Activated CD4-positive, alpha-beta T cell treated with anti-CD3 and anti-CD28 coated beads, Interleukin-2, amount 10 ng/mL, durations not matched to agents 24 days and 14 days (primary cell): ENCODE data around the gene GMEB2. TPM values are rescaled to one million over a fixed set of nuclear protein-coding genes. Genes with fewer than 3 reads are reported as not detected.

ENCODE experiments used
- DNase-seq: peaks from one replicate; pipeline ENCODE4 v3.0.0; 2022
- H3K27ac Mint-ChIP-seq: one replicate; pipeline ENCODE4 v1.8.0; 2022; ENCODE audit warnings: mild to moderate bottlenecking, mixed read lengths
- H3K27me3 Mint-ChIP-seq: one replicate; pipeline ENCODE4 v1.8.0; 2022; ENCODE audit warnings: mixed read lengths
- H3K36me3 Mint-ChIP-seq: one replicate; pipeline ENCODE4 v1.8.0; 2022; ENCODE audit warnings: low read depth, mild to moderate bottlenecking, mixed read lengths
- H3K4me1 Mint-ChIP-seq: one replicate; pipeline ENCODE4 v1.8.0; 2021; ENCODE audit warnings: mixed read lengths
- H3K4me3 Mint-ChIP-seq: one replicate; pipeline ENCODE4 v1.8.0; 2022; ENCODE audit warnings: mild to moderate bottlenecking, moderate library complexity, mixed read lengths
- H3K9me3 Mint-ChIP-seq: one replicate; pipeline ENCODE4 v1.8.0; 2021; ENCODE audit warnings: mixed read lengths
- intact Hi-C: fragments of 100-400 bp; cut with micrococcal nuclease; formaldehyde crosslinking; loops from one replicate; pipeline ENCODE4 v1.15.1; 2023
- total RNA-seq: library from RNA; stranded (reverse); gene quantifications from 2 replicates; pipeline ENCODE4 v1.2.3, GENCODE V29; 2022

Gene GMEB2
- total RNA-seq, 1 donor from 2014 or later: 13.9 TPM

DNA sequence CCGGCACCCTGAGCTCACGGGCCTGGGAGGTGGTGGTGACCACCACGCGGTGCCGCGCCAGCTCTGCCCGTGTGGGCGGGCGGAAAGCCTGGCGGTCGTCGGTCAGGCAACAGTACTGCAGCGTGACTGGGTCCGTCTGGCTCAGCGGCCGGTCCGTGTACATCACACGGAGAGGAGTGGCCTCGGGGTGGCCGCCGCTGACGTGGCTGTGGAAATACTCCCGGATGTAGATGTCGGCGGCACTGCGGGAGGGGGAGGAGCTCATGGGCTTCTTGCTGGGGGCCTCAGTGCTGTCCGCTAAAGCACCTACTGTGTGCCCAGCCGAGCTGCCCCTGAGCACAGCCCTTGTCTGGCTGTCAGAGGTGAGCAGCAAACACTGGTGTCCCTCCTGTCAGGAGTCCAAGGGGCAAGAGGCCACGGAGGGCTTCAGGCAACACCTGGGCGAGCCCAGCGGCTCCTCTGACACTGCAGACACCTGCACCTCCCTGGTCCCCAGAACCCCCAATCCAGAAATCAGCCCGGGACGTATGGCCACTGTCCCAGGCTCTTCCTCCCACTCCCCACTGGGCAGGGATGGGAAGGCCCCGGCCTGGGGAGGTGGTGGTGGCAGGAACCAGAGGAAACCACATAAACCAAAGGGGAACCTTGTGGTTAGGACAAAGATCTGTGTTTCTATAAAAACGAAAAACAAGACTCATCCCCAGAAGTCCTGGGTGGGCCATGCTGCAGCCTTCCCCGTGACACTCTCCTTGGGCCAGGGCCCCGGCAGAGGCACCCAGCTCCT, 59.3 kb downstream of the GMEB2 start:
- peak overlapping the region; percentile 76 for H3K4me3 Mint-ChIP-seq
- intact Hi-C loops: no loop called here

DNA sequence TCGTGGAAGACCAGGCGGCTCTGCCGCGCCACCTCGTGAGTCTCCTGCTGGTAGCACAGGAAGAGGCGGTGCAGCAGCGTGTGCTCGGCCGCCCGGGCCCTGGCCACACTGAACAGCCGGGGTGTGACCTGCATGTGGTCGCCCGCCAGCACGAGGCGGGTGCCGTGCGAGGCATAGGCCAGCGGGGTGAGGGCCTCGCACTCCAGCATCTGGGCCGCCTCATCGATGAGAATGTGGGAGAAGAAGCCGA, 59.8 kb downstream of the GMEB2 start:
- DNase-seq: no peak
- Mint-ChIP-seq H3K4me3 (no peak overlapping the region), H3K36me3 (peaks cover 18% of the 10 kb centered on the region), H3K4me1 (peaks cover 19% of the 10 kb centered on the region), H3K27ac (no peak overlapping the region), H3K9me3 (no peaks in the 10 kb centered on the region), H3K27me3 (no peaks in the 10 kb centered on the region)
- intact Hi-C loops: no loop called here

More for the DNA sequence above, 59.3 kb downstream of the GMEB2 start:
- peaks cover 19% of the 10 kb centered on the region for H3K4me1 Mint-ChIP-seq
- H3K27me3 Mint-ChIP-seq: no peaks in the 10 kb centered on the region
- peaks cover 18% of the 10 kb centered on the region for H3K36me3 Mint-ChIP-seq
- H3K27ac Mint-ChIP-seq: peak overlapping the region; percentile 72
- peak; percentile 87 for DNase-seq
- no peaks in the 10 kb centered on the region for H3K9me3 Mint-ChIP-seq

DNA sequence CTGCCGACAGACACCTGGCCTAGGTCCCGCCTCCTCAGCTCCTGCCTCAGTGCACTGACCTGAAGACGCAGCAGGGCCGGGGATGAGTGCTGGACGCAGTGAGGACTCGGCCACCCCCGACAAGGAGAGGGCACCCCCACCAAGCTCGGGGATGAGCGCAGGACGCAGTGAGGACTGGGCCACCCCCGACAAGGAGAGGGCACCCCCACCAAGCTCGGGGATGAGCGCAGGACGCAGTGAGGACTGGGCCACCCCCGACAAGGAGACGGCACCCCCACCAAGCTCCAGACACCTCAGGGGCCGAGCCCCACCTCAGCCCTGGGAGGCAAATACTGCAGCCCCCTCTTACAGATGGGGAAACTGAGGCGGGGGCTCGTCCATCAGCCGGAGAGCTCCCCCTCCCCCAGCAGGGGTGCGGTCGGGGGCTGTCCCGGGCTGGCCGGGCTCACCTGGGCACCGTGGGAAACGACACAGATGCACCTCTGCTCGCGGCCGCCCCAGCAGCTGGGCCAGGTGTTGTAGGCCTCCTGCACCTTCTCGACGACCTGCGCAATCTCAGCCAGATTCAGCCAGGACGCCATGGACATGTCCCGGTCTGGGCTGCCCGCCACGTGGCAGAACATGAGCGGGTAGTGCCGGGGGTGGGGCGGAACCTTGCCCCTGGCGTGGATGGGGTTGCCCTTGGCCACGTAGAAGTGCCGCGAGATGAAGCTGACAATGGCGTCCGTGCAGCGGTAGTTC, 60.3 kb downstream of the GMEB2 start:
- H3K4me1 Mint-ChIP-seq: peaks cover 19% of the 10 kb centered on the region
- H3K4me3 Mint-ChIP-seq: no peak overlapping the region
- no peaks in the 10 kb centered on the region for H3K27me3 Mint-ChIP-seq
- H3K27ac Mint-ChIP-seq: no peak overlapping the region
- H3K9me3 Mint-ChIP-seq: no peaks in the 10 kb centered on the region
- intact Hi-C loops: no loop called here
- no peak for DNase-seq
- peaks cover 18% of the 10 kb centered on the region for H3K36me3 Mint-ChIP-seq

DNA sequence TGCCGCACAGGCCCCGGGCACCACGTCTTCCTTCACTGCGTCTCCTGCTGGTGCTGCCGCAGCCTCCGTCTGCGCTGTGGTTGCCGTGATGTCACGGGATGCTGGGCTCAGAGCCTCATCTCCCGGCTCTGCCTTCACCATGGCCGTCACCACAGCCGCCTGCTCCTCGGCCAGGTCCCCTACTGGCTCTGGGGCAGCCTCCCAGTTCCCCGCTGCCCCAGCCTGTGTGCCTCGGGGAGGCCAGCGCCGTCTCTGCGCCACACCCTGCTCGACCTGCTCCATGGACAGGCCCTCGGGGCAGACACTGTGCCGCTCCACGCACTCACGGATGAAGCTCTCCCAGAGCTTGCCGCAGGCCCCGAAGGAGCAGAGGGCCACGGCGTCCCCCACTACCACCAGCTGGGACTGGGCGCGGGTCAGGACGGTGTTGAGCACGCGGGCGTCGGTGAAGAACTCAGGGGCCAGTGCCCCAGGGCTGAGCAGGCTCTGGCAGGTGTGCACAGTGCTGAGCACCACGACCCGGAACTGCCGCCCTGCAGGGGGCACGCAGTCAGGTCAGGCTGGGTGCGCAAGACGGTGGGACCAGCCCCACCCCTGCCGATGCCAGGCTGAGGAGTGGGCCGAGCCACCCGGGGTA, 61.1 kb downstream of the GMEB2 start:
- no peaks in the 10 kb centered on the region for H3K27me3 Mint-ChIP-seq
- no peak overlapping the region for H3K27ac Mint-ChIP-seq
- no peaks in the 10 kb centered on the region for H3K9me3 Mint-ChIP-seq
- H3K4me1 Mint-ChIP-seq: peaks cover 19% of the 10 kb centered on the region
- DNase-seq: no peak
- H3K4me3 Mint-ChIP-seq: no peak overlapping the region
- intact Hi-C loops: no loop called here
- H3K36me3 Mint-ChIP-seq: peaks cover 20% of the 10 kb centered on the region

DNA sequence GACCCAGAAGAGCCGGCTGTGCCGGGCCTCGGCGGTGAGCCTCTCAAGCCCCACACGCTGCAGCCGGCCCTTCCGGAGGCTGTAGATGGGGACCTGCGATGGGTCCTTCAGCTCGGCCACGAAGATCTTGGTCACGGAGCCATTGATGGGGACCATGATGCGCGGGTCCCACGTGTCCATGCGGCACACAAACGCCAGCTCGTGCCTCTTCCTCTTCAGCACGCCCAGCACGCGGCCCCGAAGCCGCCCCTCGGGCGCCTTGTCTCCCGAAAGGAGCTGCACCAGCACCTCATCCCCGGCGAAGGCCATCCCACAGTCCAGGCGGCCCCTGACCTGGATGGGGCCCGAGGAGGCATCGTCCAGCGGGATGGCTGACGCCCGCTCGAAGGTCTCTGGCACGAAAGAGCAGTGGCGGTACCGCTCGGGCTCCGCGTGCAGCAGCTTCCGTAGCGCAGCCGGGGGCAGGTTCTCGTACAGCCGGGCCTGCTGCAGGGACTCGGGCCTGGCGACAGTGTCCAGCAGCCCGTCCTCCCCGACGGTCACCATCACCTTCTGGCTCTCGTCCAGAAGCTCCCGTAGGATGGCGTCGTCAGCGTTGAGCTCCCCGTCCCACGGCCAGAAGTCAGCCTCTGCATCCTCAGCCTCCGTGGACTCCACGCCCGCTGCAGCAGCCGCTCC, 61.7 kb downstream of the GMEB2 start:
- peaks cover 24% of the 10 kb centered on the region for H3K36me3 Mint-ChIP-seq
- H3K27me3 Mint-ChIP-seq: no peaks in the 10 kb centered on the region
- H3K4me1 Mint-ChIP-seq: peaks cover 19% of the 10 kb centered on the region
- no peak overlapping the region for H3K4me3 Mint-ChIP-seq
- H3K9me3 Mint-ChIP-seq: no peaks in the 10 kb centered on the region
- intact Hi-C loops: no loop called here
- H3K27ac Mint-ChIP-seq: no peak overlapping the region
- no peak for DNase-seq

DNA sequence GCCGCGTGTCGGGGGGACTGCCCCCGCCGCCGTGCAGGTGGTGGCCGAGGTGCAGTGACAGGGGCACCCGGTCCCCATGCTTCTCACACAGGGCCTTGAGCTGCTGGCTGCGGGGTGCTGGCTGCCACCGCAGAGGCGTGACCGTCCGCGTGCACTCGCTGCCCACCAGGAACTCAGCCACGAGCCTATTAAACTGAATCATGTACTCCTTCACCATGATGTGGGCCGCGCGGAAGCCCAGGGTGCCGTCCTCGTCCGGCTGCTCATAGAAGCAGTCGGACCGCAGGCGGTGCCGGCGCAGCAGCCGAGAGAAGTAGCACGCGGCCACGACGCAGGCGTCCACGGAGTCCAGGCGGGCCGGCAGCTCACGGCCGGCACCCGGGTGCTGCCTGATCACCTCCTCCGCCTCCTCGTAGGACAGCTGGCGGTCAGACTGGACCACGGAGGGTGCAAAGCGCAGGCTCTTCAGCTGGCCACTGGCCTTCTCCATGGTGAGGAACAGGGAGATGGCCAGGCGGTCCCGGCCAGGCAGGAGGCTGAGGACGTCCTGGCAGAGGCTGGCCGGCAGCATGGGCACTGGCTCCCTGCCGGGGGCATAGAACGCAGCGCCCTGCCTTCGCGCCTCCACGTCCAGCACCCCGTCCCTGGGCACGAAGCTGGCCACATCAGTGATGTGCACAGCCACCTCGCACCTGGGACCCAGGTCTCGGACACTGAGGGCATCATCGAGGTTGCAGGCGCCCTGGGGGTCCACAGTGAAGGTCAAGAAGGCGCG, 62.7 kb downstream of the GMEB2 start:
- Mint-ChIP-seq H3K27ac (no peak overlapping the region), H3K4me3 (no peak overlapping the region), H3K36me3 (peaks cover 21% of the 10 kb centered on the region), H3K4me1 (peaks cover 14% of the 10 kb centered on the region), H3K27me3 (no peaks in the 10 kb centered on the region), H3K9me3 (no peaks in the 10 kb centered on the region)
- intact Hi-C loops: no loop called here
- no peak for DNase-seq

DNA sequence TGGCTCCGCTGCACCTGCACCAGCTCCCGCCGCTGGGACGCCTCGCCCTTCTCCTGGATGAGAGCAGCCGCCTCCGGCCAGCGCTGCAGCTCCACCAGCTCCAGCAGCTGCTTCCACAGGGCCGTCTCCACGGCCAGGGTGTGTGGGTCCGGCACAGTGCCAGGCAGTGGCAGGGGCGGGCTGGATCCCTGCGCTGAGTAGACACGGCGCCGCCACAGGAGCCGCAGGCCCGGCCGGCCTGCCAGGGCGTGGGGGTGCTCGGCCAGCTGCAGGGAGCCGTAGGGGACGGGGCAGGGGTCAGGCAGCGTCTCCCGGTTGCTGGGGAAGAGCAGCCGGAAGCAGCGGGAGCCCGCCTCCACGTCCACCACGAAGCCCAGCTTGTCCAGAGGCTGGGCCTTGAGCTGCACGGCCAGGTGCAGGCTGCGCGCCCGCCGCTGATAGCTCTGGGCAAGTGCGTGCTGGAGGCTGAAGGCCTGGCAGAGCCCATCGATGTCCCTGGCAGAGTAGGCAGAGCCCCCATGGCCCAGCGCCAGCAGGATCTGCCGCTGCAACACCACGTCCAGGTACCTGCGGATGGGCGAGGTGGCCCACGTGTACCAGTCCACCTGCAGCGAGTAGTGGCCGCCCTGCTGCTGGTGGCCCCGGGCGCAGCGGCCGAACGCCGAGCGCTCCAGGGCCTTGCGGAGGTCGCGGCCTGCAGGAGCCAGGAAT, 63.5 kb downstream of the GMEB2 start:
- Mint-ChIP-seq H3K36me3 (peaks cover 24% of the 10 kb centered on the region), H3K27me3 (no peaks in the 10 kb centered on the region), H3K27ac (no peak overlapping the region), H3K4me1 (peaks cover 10% of the 10 kb centered on the region), H3K9me3 (no peaks in the 10 kb centered on the region), H3K4me3 (no peak overlapping the region)
- intact Hi-C loops: no loop called here
- DNase-seq: no peak

DNA sequence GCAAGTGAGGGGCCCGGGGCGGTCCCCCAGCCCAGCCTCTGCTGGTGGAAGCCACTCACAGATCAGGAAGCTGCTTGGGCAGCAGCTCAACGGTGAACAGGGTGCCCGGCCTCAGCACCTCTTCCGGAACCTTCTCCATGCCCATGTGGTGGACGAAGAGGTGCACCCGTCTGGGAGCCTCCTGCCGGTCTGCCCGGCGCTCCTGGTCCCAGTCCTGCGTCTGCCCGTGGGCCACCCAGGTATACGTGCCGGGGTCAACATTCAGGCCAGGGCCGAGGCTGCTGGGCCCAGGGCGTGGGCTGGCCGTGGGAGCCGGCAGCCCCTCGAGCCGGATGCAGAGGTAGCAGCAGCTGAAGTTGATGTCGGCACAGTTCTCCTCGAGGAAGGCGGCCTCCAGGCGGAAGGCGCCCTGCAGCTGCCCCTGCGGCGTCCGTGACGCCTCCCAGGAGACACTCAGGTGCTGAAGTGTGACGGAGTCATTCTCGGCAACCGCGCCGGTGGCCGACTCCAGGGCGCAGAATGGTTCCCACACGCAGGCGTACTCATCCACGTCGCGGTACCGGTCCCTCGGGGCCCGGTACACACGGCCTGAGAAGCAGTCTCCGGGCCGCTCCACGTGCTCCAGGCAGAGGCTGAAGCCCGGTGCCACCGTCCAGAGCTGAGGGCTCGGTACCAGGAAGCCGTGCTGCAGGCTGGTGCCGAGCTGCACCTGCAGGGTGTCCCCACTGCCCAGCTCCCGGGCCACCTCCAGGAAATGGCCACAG, 64.3 kb downstream of the GMEB2 start:
- intact Hi-C loops: no loop called here
- H3K36me3 Mint-ChIP-seq: peaks cover 22% of the 10 kb centered on the region
- H3K9me3 Mint-ChIP-seq: no peaks in the 10 kb centered on the region

DNA sequence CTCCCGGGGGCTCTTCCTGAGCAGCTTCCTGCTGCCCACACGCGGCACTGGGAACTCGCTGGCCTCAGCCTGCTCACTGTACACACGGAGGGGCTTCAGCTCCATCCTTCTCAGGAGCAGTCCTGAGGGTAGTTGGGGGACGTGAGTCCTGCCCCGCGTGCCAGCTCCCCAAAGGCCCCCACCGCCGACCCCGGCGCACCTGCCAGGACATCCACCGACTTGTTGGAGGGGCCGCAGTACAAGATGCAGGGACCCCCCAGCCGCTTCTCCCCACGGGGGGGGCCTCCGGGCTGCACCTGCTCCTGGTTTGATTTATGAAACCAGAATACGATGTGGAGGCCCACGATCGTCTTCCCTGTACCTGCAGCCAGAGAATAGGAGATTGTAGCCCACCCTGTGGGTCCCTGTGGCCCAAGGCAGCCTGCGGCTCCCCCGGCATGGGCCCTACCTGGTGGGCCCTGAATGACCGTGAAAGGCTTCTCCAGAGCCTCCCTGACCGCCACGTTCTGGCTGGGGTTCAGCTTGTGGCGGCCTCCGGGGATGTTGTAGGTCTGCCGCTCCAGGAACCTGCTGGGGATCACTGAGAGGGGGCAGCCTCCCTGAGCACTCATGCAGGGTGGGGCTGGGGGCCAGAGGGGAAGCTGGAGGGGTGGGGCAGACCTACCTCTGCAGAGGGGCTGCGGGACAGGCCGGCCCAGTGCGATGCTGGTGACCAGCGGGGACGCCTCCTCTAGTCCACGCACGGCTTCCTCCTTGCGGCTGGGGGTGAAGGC, 65.1 kb downstream of the GMEB2 start:
- H3K36me3 Mint-ChIP-seq: peaks cover 27% of the 10 kb centered on the region
- intact Hi-C loops: no loop called here
- no peaks in the 10 kb centered on the region for H3K9me3 Mint-ChIP-seq
- H3K4me1 Mint-ChIP-seq: no peaks in the 10 kb centered on the region
- H3K4me3 Mint-ChIP-seq: no peak overlapping the region
- DNase-seq: no peak
- no peaks in the 10 kb centered on the region for H3K27me3 Mint-ChIP-seq
- no peak overlapping the region for H3K27ac Mint-ChIP-seq

More for the DNA sequence above, 64.3 kb downstream of the GMEB2 start:
- Mint-ChIP-seq H3K27ac (no peak overlapping the region), H3K4me3 (no peak overlapping the region), H3K27me3 (no peaks in the 10 kb centered on the region), H3K4me1 (peaks cover 4% of the 10 kb centered on the region)
- no peak for DNase-seq

DNA sequence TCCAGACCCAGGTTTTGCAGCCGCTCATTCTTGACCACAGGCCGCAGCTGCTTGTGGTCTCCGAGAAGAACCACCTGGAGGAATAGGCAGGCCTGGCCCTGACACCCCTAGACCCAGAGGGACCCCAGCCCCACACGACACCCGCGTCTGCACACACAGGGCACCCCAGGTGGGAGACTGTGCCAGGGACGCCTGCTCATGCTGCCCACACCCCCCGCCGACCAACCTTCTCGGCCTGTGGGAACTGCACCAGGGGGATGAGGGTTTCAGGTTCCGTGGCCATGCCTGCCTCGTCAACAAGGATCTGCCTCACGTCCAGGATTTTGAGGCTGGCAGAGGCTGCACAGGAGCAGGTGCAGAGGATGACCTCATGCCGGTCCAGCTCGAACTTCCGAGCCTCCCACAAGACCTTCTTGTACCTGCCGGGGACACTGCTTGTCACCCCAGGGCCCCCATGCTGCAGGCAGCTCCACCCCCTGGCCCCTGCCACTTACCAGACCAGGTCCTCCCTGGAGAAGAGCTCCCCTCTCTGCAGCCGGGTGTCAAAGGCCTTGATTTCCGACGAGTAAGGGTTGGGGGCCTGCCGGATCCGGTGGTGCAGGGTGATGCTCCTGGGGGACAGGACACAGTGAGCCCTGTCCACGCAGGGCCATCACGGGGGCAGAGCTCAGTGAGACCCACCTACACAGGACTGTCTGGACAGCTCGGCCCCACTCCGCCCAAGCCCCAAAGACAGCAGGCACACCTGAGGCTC, 65.9 kb downstream of the GMEB2 start:
- Mint-ChIP-seq H3K9me3 (no peaks in the 10 kb centered on the region), H3K27me3 (no peaks in the 10 kb centered on the region), H3K4me1 (no peaks in the 10 kb centered on the region), H3K4me3 (no peak overlapping the region), H3K36me3 (peaks cover 27% of the 10 kb centered on the region), H3K27ac (no peak overlapping the region)
- no peak for DNase-seq
- intact Hi-C loops: no loop called here

DNA sequence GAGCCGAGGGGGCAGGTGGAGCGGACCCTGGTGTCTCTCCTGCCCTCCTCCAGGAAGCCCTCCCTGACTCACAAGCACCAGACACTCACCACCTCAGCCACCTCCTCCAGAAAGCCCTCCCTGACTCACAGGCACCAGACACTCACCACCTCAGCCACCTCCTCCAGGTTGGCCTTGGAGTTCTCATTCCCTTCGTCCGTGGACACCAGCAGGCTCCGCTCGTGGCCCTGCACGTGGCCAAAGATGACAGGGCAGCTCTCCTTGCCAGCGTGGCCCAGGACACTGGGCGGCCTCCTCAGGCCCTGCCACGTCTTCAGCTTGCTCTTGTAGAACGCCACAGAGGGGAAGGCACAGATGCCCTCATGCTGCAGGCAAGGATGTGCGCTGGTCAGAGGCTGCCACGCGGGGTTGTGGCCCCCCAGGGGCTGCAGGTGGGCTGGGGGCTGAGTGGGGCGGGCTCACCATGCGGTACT, 66.5 kb downstream of the GMEB2 start:
- intact Hi-C loops: no loop called here
- H3K4me3 Mint-ChIP-seq: no peak overlapping the region
- H3K4me1 Mint-ChIP-seq: no peaks in the 10 kb centered on the region
- H3K27me3 Mint-ChIP-seq: no peaks in the 10 kb centered on the region
- H3K9me3 Mint-ChIP-seq: no peaks in the 10 kb centered on the region
- peak overlapping the region; percentile 56 for H3K27ac Mint-ChIP-seq
- DNase-seq: no peak
- H3K36me3 Mint-ChIP-seq: peaks cover 21% of the 10 kb centered on the region
